IMR-90 (cell line): Measurements from ENCODE around the gene ATG10. TPM values are rescaled to one million over a fixed set of nuclear protein-coding genes. Genes with fewer than 3 reads are reported as not detected.
"Not testable (repeated sequence)": the region's sequence is repeated elsewhere in the genome, so short reads cannot be mapped to it uniquely, and the experiment has no call there.

Experiments
- ATAC-seq: fragments of 200-7000 bp; cut with Tn5 transposase; 2 replicates; pipeline ENCODE4 v1.9.1; 2020; ENCODE audit warnings: low read depth, mild to moderate bottlenecking, moderate library complexity
- BruUV-seq: library from RNA; stranded (reverse); fragments of 400-500 nt; replicated peaks from 2 replicates; lab custom pipeline; 2021; lab: Mats Ljungman, UMichigan
- CTCF ChIA-PET: fragments of 300-600 bp; formaldehyde crosslinking; extraction: SDS; loops from one replicate; lab custom pipeline; 2021; ENCODE audit warnings: antibody characterized with exemption; lab: Yijun Ruan, JAX
- POLR2A ChIA-PET: fragments of 300-600 bp; sonication (Branson Sonifier 250); formaldehyde crosslinking; loops from one replicate; lab custom pipeline; 2022; ENCODE audit warnings: antibody characterized with exemption; ENCODE audit not compliant: unreplicated experiment; lab: Charles Lee
- DNase-seq: peaks from one replicate; pipeline ENCODE4 v3.0.0; 2013
- H2AFZ ChIP-seq: replicated peaks from 2 replicates; pipeline ENCODE3; 2013; ENCODE audit warnings: low read length, mild to moderate bottlenecking; ENCODE audit not compliant: poor library complexity
- H2AK5ac ChIP-seq: 2 replicates; pipeline ENCODE4 v1.6.1; 2013; ENCODE audit warnings: low read depth, low read length, inconsistent platforms
- H2AK9ac ChIP-seq: replicated peaks from 2 replicates; pipeline ENCODE3; 2013; ENCODE audit warnings: mild to moderate bottlenecking, low read depth, low read length, moderate library complexity; ENCODE audit not compliant: poor library complexity
- H2BK120ac ChIP-seq: 2 replicates; pipeline ENCODE4 v1.6.1; 2013; ENCODE audit warnings: low read depth, low read length, inconsistent platforms
- H2BK15ac ChIP-seq: 3 replicates; pipeline ENCODE4 v1.6.1; 2013; ENCODE audit warnings: low read depth, low read length, inconsistent platforms
- H2BK20ac ChIP-seq: 2 replicates; pipeline ENCODE4 v1.6.1; 2013; ENCODE audit warnings: low read depth, mild to moderate bottlenecking, inconsistent platforms, low read length, moderate library complexity
- H2BK5ac ChIP-seq: 2 replicates; pipeline ENCODE4 v1.6.1; 2013; ENCODE audit warnings: mild to moderate bottlenecking, low read depth, low read length, inconsistent platforms; ENCODE audit not compliant: poor library complexity, severe bottlenecking
- H3K14ac ChIP-seq: replicated peaks from 2 replicates; pipeline ENCODE4 v1.6.1; 2013; ENCODE audit warnings: low read depth, low read length, inconsistent platforms
- H3K18ac ChIP-seq: 2 replicates; pipeline ENCODE4 v1.6.1; 2013; ENCODE audit warnings: low read depth, low read length, control low read depth
- H3K23ac ChIP-seq: 2 replicates; pipeline ENCODE4 v1.6.1; 2013; ENCODE audit warnings: low read depth, low read length, inconsistent platforms
- H3K27ac ChIP-seq: 2 replicates; pipeline ENCODE4 v1.5.1; 2013; ENCODE audit warnings: mild to moderate bottlenecking, control low read depth, low read length; ENCODE audit not compliant: insufficient read depth
- H3K27me3 ChIP-seq: 2 replicates; pipeline ENCODE4 v1.6.1; 2013; ENCODE audit warnings: low read length; ENCODE audit not compliant: control insufficient read depth, insufficient read depth
- H3K36me3 ChIP-seq: 2 replicates; pipeline ENCODE4 v1.6.1; 2013; ENCODE audit warnings: low read length, mixed read lengths; ENCODE audit not compliant: control insufficient read depth, insufficient read depth
- H3K4ac ChIP-seq: 2 replicates; pipeline ENCODE4 v1.6.1; 2013; ENCODE audit warnings: low read depth, low read length, inconsistent platforms
- H3K4me1 ChIP-seq: 2 replicates; pipeline ENCODE4 v1.6.1; 2013; ENCODE audit warnings: low read length, mixed read lengths; ENCODE audit not compliant: control insufficient read depth, insufficient read depth
- H3K4me2 ChIP-seq: 2 replicates; pipeline ENCODE4 v1.6.1; 2013; ENCODE audit warnings: low read depth, mild to moderate bottlenecking, control low read depth, low read length, moderate library complexity
- H3K4me3 ChIP-seq: 2 replicates; pipeline ENCODE4 v1.5.1; 2013; ENCODE audit warnings: low read depth, mild to moderate bottlenecking, control low read depth, low read length, moderate library complexity; ENCODE audit not compliant: insufficient read depth
- H3K56ac ChIP-seq: 2 replicates; pipeline ENCODE4 v1.6.1; 2013; ENCODE audit warnings: low read length, inconsistent platforms; ENCODE audit not compliant: insufficient read depth; ENCODE audit errors: extremely low read depth
- H3K79me1 ChIP-seq, 2 experiments: 2 replicates each; pipeline ENCODE4 v1.6.1; 2013; ENCODE audit warnings: low read length in 2 of 2, inconsistent platforms in 1 of 2, low read depth in 1 of 2
- H3K9ac ChIP-seq: 2 replicates; pipeline ENCODE4 v1.6.1; 2013; ENCODE audit warnings: low read depth, low read length, control low read depth
- H3K9me1 ChIP-seq: 2 replicates; pipeline ENCODE4 v1.6.1; 2013; ENCODE audit warnings: low read length, inconsistent platforms; ENCODE audit not compliant: insufficient read depth
- H3K9me3 ChIP-seq: 2 replicates; pipeline ENCODE4 v1.6.1; 2013; ENCODE audit warnings: low read length; ENCODE audit not compliant: control insufficient read depth, insufficient read depth
- H4K20me1 ChIP-seq: 2 replicates; pipeline ENCODE4 v1.6.1; 2013; ENCODE audit warnings: low read length, inconsistent platforms; ENCODE audit not compliant: insufficient read depth
- H4K5ac ChIP-seq: 2 replicates; pipeline ENCODE4 v1.6.1; 2013; ENCODE audit warnings: mild to moderate bottlenecking, low read depth, low read length, control low read depth
- H4K8ac ChIP-seq, 2 experiments: 2 replicates each; pipeline ENCODE4 v1.6.1; 2013; ENCODE audit warnings: low read depth in 2 of 2, low read length in 2 of 2, control low read depth in 1 of 2, inconsistent platforms in 1 of 2
- H4K91ac ChIP-seq: 2 replicates; pipeline ENCODE4 v1.6.1; 2013; ENCODE audit warnings: low read depth, low read length, inconsistent platforms; ENCODE audit not compliant: insufficient read depth
- BHLHE40 ChIP-seq: fragments of 150-350 bp; IDR thresholded peaks from 2 replicates; pipeline ENCODE4 v1.6.1; 2016; ENCODE audit warnings: mild to moderate bottlenecking, low read depth, low read length
- FOS ChIP-seq: fragments of 150-350 bp; IDR thresholded peaks from 2 replicates; pipeline ENCODE4 v1.6.1; 2016; ENCODE audit warnings: low read depth, low read length
- MAZ ChIP-seq: IDR thresholded peaks from 2 replicates; pipeline ENCODE4 v1.6.1; 2012; ENCODE audit warnings: low read depth, mild to moderate bottlenecking, low read length, improper control_type of control experiment, moderate library complexity, borderline replicate concordance
- USF2 ChIP-seq: fragments of 150-350 bp; IDR thresholded peaks from 2 replicates; pipeline ENCODE4 v1.6.1; 2017; ENCODE audit warnings: mild to moderate bottlenecking, antibody characterized with exemption, low read length, low read depth
- WGBS, 2 experiments: methylation state at CpG; one replicate each; pipeline versions ENCODE4 v1.1.5 to v1.1.7; 2013; ENCODE audit warnings: missing lambda C conversion rate in 2 of 2; ENCODE audit not compliant: insufficient read length in 1 of 2; ENCODE audit errors: extremely low coverage in 2 of 2; 5-methylcytosine and 5-hydroxymethylcytosine counted together
- dilution Hi-C: fragments of 300-500 bp; cut with HindIII; formaldehyde crosslinking; loops from one replicate; pipeline ENCODE4 v1.14.3; 2018; ENCODE audit warnings: low sequenced_read_pairs; ENCODE audit not compliant: unreplicated experiment
- in situ Hi-C: fragments of 300-500 bp; cut with MboI; formaldehyde crosslinking; loops from 3 replicates; pipeline ENCODE4 v1.14.3; 2019; ENCODE audit warnings: low sequenced_read_pairs, inconsistent platforms, mixed read lengths
- intact Hi-C: fragments of 100-400 bp; cut with micrococcal nuclease; formaldehyde crosslinking; loops from 2 replicates; pipeline ENCODE4 v1.10.0; 2022
- polyA plus RNA-seq, 3 experiments: library from polyadenylated mRNA; depleted of rRNA; stranded (reverse); fragments of >200 nt; gene quantifications; 2 replicates each; pipeline ENCODE4 v1.2.3, GENCODE V29; 2012; ENCODE audit warnings: low replicate concordance in 1 of 3
- total RNA-seq: library from RNA; depleted of rRNA; stranded (reverse); fragments of >200 nt; gene quantifications from 2 replicates; pipeline ENCODE4 v1.2.3, GENCODE V29; 2012

The ATG10 gene
- total and polyA plus RNA-seq, 2 of the 4 experiments (the other 2 are of a cell fraction), result 3.4 to 8.1 TPM

GRCh38 chr5:82004511-82004910 is 32.7 kb downstream of the ATG10 start:
- H4K20me1 ChIP-seq, result no peaks in the 10 kb centered on the region
- no TSS peak for BruUV-seq
- H4K91ac ChIP-seq, result no peak overlapping the region
- CTCF ChIA-PET, result no interaction called here
- H2BK120ac ChIP-seq, result no peak overlapping the region
- H3K9ac ChIP-seq, result no peak overlapping the region
- no peak overlapping the region for H2AFZ ChIP-seq
- ATAC-seq (no peak; the same call in 1 of the 2 replicates), DNase-seq (peak; percentile 80)
- no peak overlapping the region for H3K27ac ChIP-seq
- H3K18ac ChIP-seq, result no peak overlapping the region
- H3K56ac ChIP-seq, result no peak overlapping the region
- no peak overlapping the region for H4K5ac ChIP-seq
- no peak overlapping the region for H2AK5ac ChIP-seq
- H2BK20ac ChIP-seq, result no peak overlapping the region
- H3K4ac ChIP-seq, result no peak overlapping the region
- TF ChIP-seq FOS (0 out of 2 replicates have a peak, but pooled peaks have one; percentile 19), MAZ (no peak), BHLHE40 (0 out of 2 replicates have a peak, but pooled peaks have one; percentile 33), USF2 (peak; percentile 57; the same call in 1 of the 2 replicates)
- H2BK15ac ChIP-seq, result no peak overlapping the region
- no peaks in the 10 kb centered on the region for H3K27me3 ChIP-seq
- POLR2A ChIA-PET, result no interaction called here
- no peak overlapping the region for H3K14ac ChIP-seq
- no peak overlapping the region for H2AK9ac ChIP-seq
- dilution Hi-C loops, result no loop called here
- H3K9me3 ChIP-seq, result no peaks in the 10 kb centered on the region
- WGBS, 2 experiments, result 45% methylated on average over 4 of the region's 6 CpGs; no CpG with 5 or more reads in 1 of the 2 experiments
- H2BK5ac ChIP-seq, result no peak overlapping the region
- H3K23ac ChIP-seq, result no peak overlapping the region
- H3K4me2 ChIP-seq, result no peak overlapping the region
- no peaks in the 10 kb centered on the region for H3K36me3 ChIP-seq
- intact Hi-C loops, result no loop called here
- no peaks in the 10 kb centered on the region for H3K79me1 ChIP-seq
- H3K4me1 ChIP-seq, result no peaks in the 10 kb centered on the region
- no peak overlapping the region for H4K8ac ChIP-seq
- H3K9me1 ChIP-seq, result no peaks in the 10 kb centered on the region; the same call in 1 of the 2 replicates
- in situ Hi-C loops, result no loop called here
- no peak overlapping the region for H3K4me3 ChIP-seq

GRCh38 chr5:82009869-82010268 is 38.0 kb downstream of the ATG10 start:
- H3K9me3 ChIP-seq, H2BK20ac ChIP-seq, H3K56ac ChIP-seq, H2AK5ac ChIP-seq, H3K9me1 ChIP-seq, DNase-seq, H2BK5ac ChIP-seq, H2AFZ ChIP-seq, POLR2A ChIA-PET, H2AK9ac ChIP-seq, H3K4me2 ChIP-seq, ATAC-seq, H3K27me3 ChIP-seq, H3K9ac ChIP-seq, in situ Hi-C loops, H4K8ac ChIP-seq, intact Hi-C loops, H3K23ac ChIP-seq, H2BK120ac ChIP-seq, H3K27ac ChIP-seq, H4K5ac ChIP-seq, H3K14ac ChIP-seq, H3K4ac ChIP-seq, H3K4me1 ChIP-seq, CTCF ChIA-PET, H3K79me1 ChIP-seq, H3K18ac ChIP-seq, dilution Hi-C loops, H3K36me3 ChIP-seq, H4K20me1 ChIP-seq, H3K4me3 ChIP-seq, BruUV-seq, H4K91ac ChIP-seq, H2BK15ac ChIP-seq: not testable (repeated sequence)
- WGBS, 2 experiments, result 100% methylated on average over 5 of the region's 12 CpGs; no CpG with 5 or more reads in 1 of the 2 experiments
